B cell (primary cell): ENCODE results near the gene RASGRP3. TPM values are rescaled to one million over a fixed set of nuclear protein-coding genes. Genes with fewer than 3 reads are reported as not detected.

Experiments
- ATAC-seq: fragments of 200-7000 bp; cut with Tn5 transposase; one replicate; pipeline ENCODE4 v1.10.0; 2021; ENCODE audit warnings: low read depth, mild to moderate bottlenecking, moderate number of reproducible peaks, moderate library complexity
- CTCF ChIA-PET: fragments of 350-600 bp; sonication (Branson Sonifier 250); formaldehyde crosslinking; loops from one replicate; lab custom pipeline; 2021; ENCODE audit warnings: antibody characterized with exemption, inconsistent platforms; lab: Charles Lee
- POLR2A ChIA-PET: fragments of 350-600 bp; sonication (Branson Sonifier 250); formaldehyde crosslinking; loops from one replicate; lab custom pipeline; 2021; ENCODE audit warnings: antibody characterized with exemption; lab: Charles Lee
- DNase-seq: peaks from one replicate; pipeline ENCODE4 v3.0.0; 2013
- H2AFZ ChIP-seq: 2 replicates; pipeline ENCODE4 v1.6.1; 2012; ENCODE audit warnings: mild to moderate bottlenecking, low read depth, low read length; ENCODE audit not compliant: insufficient read depth, poor library complexity, severe bottlenecking
- H3K27ac ChIP-seq, 2 donors: 1 replicate in 1 of 2; 2 replicates in 1 of 2; pipeline ENCODE4 v1.5.1; 2012 to 2013; ENCODE audit warnings: low read length in 2 of 2, mild to moderate bottlenecking in 2 of 2, moderate library complexity in 1 of 2
- H3K27me3 ChIP-seq, 4 experiments: fragments of 200-600 bp in 1 of 4; sonication (generic) in 1 of 4; replicated peaks in 1 of 4; 1 replicate in 2 of 4; 2 replicates in 2 of 4; pipeline versions ENCODE4 v1.6.1 to v1.7.0; 2013 to 2016; ENCODE audit warnings: low read length in 3 of 4, mild to moderate bottlenecking in 2 of 4, mixed read lengths in 1 of 4, moderate library complexity in 1 of 4; ENCODE audit not compliant: insufficient read depth in 4 of 4, control insufficient read depth in 3 of 4; ENCODE audit errors: control extremely low read depth in 1 of 4
- H3K36me3 ChIP-seq, 2 experiments: replicated peaks in 1 of 2; 1 replicate in 1 of 2; 2 replicates in 1 of 2; pipeline versions ENCODE4 v1.6.1 to v1.7.1; 2013; ENCODE audit warnings: low read length in 1 of 2; ENCODE audit not compliant: insufficient read depth in 2 of 2, control insufficient read depth in 1 of 2; ENCODE audit errors: control extremely low read depth in 1 of 2, extremely low read depth in 1 of 2
- H3K4me1 ChIP-seq, 2 donors: fragments of 200-600 bp in 1 of 2; sonication (generic) in 1 of 2; 1 replicate in 1 of 2; 2 replicates in 1 of 2; pipeline versions ENCODE4 v1.5.1 to v1.6.1; 2013 to 2017; ENCODE audit warnings: low read length in 2 of 2; ENCODE audit not compliant: control insufficient read depth in 2 of 2, insufficient read depth in 2 of 2
- H3K4me2 ChIP-seq: replicated peaks from 2 replicates; pipeline ENCODE3; 2012; ENCODE audit warnings: mild to moderate bottlenecking, low read depth, low read length; ENCODE audit not compliant: poor library complexity, severe bottlenecking
- H3K4me3 ChIP-seq, 5 experiments: fragments of 200-600 bp in 1 of 5; sonication (generic) in 1 of 5; 1 replicate in 3 of 5; 2 replicates in 2 of 5; pipeline versions ENCODE4 v1.5.1 to v1.7.0; 2011 to 2016; ENCODE audit warnings: low read length in 4 of 5, mild to moderate bottlenecking in 4 of 5, low read depth in 2 of 5, control low read depth in 1 of 5, moderate library complexity in 1 of 5; ENCODE audit not compliant: insufficient read depth in 1 of 5; ENCODE audit errors: control extremely low read depth in 1 of 5, extremely low read depth in 1 of 5
- H3K79me2 ChIP-seq: fragments of 200-600 bp; sonication (generic); one replicate; pipeline ENCODE4 v1.6.0; 2016; ENCODE audit warnings: low read length; ENCODE audit not compliant: control insufficient read depth, insufficient read depth
- H3K9ac ChIP-seq: fragments of 200-600 bp; sonication (generic); 2 replicates; pipeline ENCODE4 v1.6.1; 2017; ENCODE audit warnings: mild to moderate bottlenecking, low read length, moderate library complexity
- H3K9me3 ChIP-seq, 3 donors: one replicate each; pipeline versions ENCODE4 v1.6.1 to v1.7.1; 2013; ENCODE audit warnings: low read length in 2 of 3; ENCODE audit not compliant: control insufficient read depth in 2 of 3, insufficient read depth in 1 of 3; ENCODE audit errors: control extremely low read depth in 1 of 3
- H4K20me1 ChIP-seq: 2 replicates; pipeline ENCODE4 v1.6.0; 2012; ENCODE audit warnings: mild to moderate bottlenecking, low read length; ENCODE audit not compliant: insufficient read depth, control insufficient read depth, poor library complexity, severe bottlenecking
- H3K27ac Mint-ChIP-seq: one replicate; pipeline ENCODE4 v1.8.0; 2021; ENCODE audit warnings: mixed read lengths
- H3K27me3 Mint-ChIP-seq: one replicate; pipeline ENCODE4 v1.8.0; 2021; ENCODE audit warnings: mixed read lengths
- H3K4me1 Mint-ChIP-seq: one replicate; pipeline ENCODE4 v1.8.0; 2021; ENCODE audit warnings: mixed read lengths
- H3K4me3 Mint-ChIP-seq: one replicate; pipeline ENCODE4 v1.8.0; 2021; ENCODE audit warnings: mixed read lengths
- H3K9me3 Mint-ChIP-seq: one replicate; pipeline ENCODE4 v1.8.0; 2022; ENCODE audit warnings: mixed read lengths; ENCODE audit not compliant: insufficient read depth
- EZH2 ChIP-seq: IDR thresholded peaks from 2 replicates; pipeline ENCODE4 v1.6.1; 2012; ENCODE audit warnings: borderline replicate concordance, low read depth, mild to moderate bottlenecking, moderate library complexity, low read length; ENCODE audit not compliant: insufficient read depth, poor library complexity, severe bottlenecking
- WGBS: methylation state at CpG from one replicate; pipeline ENCODE4 v1.1.5; 2013; ENCODE audit warnings: missing lambda C conversion rate; ENCODE audit not compliant: insufficient coverage; 5-methylcytosine and 5-hydroxymethylcytosine counted together
- intact Hi-C: fragments of 100-400 bp; cut with micrococcal nuclease; formaldehyde crosslinking; loops from one replicate; pipeline ENCODE4 v1.10.0; 2022
- polyA minus RNA-seq: library from RNA; depleted of rRNA, polyadenylated mRNA; stranded (reverse); fragments of >200 nt; gene quantifications from 2 replicates; pipeline ENCODE4 v1.2.3, GENCODE V29; 2012
- polyA plus RNA-seq: library from polyadenylated mRNA; depleted of rRNA; stranded (reverse); fragments of >200 nt; gene quantifications from 2 replicates; pipeline ENCODE4 v1.2.3, GENCODE V29; 2012
- total RNA-seq, 2 donors: library from RNA; stranded (reverse); fragments of 120-200 nt in 1 of 2; gene quantifications; 1 replicate in 1 of 2; 2 replicates in 1 of 2; pipeline versions ENCODE4 v1.2.3 to v1.2.4, GENCODE V29; 2013 to 2022
- TF ChIP-seq, protein P1 (sequence below): fragments of 200-600 bp; IDR thresholded peaks from one replicate; pipeline ENCODE4 v1.8.0; 2022; ENCODE audit warnings: antibody characterized with exemption, mild to moderate bottlenecking

RASGRP3 gene, protein sequence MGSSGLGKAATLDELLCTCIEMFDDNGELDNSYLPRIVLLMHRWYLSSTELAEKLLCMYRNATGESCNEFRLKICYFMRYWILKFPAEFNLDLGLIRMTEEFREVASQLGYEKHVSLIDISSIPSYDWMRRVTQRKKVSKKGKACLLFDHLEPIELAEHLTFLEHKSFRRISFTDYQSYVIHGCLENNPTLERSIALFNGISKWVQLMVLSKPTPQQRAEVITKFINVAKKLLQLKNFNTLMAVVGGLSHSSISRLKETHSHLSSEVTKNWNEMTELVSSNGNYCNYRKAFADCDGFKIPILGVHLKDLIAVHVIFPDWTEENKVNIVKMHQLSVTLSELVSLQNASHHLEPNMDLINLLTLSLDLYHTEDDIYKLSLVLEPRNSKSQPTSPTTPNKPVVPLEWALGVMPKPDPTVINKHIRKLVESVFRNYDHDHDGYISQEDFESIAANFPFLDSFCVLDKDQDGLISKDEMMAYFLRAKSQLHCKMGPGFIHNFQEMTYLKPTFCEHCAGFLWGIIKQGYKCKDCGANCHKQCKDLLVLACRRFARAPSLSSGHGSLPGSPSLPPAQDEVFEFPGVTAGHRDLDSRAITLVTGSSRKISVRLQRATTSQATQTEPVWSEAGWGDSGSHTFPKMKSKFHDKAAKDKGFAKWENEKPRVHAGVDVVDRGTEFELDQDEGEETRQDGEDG
- total RNA-seq (67.5 and 70.7 TPM in 2 replicates), polyA plus RNA-seq (107 and 241 TPM in 2 replicates), polyA minus RNA-seq (165 and 265 TPM in 2 replicates)
- 173 TPM for total RNA-seq (2013)

DNA sequence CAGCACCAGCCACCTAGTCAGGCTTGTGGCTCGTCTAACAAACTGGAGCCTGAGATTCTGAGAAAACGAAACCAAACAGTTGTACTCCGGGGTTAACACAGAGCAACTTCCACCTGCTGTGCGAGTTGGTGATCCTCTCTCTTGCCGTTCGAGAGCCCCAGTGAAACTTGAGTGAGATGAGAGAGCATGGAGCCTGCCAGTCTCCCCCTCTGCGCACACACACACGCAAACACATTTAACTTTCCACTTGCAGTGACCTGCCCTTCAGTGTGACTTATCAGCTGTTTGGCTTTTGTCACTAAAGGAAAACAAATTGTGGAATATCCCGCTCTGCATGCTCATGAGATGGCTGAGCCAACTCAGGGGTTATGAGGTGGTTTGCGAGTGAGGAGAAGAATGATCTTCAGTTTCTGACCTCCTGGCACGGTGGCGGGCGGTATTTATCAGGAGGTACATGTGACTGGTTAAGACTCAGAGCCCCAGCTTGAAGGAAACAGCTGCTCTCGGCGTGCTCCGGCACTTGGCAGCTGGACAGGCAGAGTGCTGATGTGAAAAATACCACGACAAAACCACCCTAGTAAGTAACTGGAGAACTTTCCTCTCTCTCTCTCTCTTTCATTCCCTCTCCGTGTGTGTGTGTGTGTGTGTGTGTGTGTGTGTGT lies at the start of gene RASGRP3:
Gene RASGRP3, plus strand, starts transcription at position 519 of the 662 bp plus-strand sequence. CDS start 38,488 bp downstream, outside the sequence.
- peaks cover 48% of the 10 kb centered on the region for H3K4me1 Mint-ChIP-seq
- Histone ChIP-seq H3K4me2 (peak within 1 kb of the TSS; percentile 77), H3K9ac (peak within 1 kb of the TSS; percentile 94), H3K27ac (peak within 1 kb of the TSS; percentile 92 to 97), H3K27me3 (no peaks in the 10 kb centered on the region), H3K9me3 (no peaks in the 10 kb centered on the region), H3K4me1 (peaks cover 37 to 40% of the 10 kb centered on the region in 2 donors), H3K4me3 (peak within 1 kb of the TSS; percentile 68 to 98 (median 83)), H4K20me1 (no peaks in the 10 kb centered on the region), H3K36me3 (no peaks in the 10 kb centered on the region), H3K79me2 (peaks cover 52% of the 10 kb centered on the region), H2AFZ (peak within 1 kb of the TSS; percentile 82)
- intact Hi-C loops = loop anchor here (1.0 to 5.0 kb wide), 6 partner anchors 8 to 1414 kb away; partner anchors contain the start of genes BIRC6, SPAST and TTC27
- peak within 1 kb of the TSS; percentile 98 for H3K27ac Mint-ChIP-seq
- DNase-seq (peak; percentile 90), ATAC-seq (peak; percentile 56)
- POLR2A ChIA-PET = interaction anchor here (0.6 to 2.8 kb wide), 10 partner anchors 14 to 849 kb away, joined by 3 to 23 read pairs (median 4); partner anchors contain the start of genes FAM98A and TTC27
- CTCF ChIA-PET = interaction anchor here (0.7 to 5.7 kb wide), 33 partner anchors 8 to 924 kb away, joined by 3 to 78 read pairs (median 6); partner anchors contain the start of genes FAM98A and TTC27
- H3K9me3 Mint-ChIP-seq = no peaks in the 10 kb centered on the region
- peak within 1 kb of the TSS; percentile 95 for H3K4me3 Mint-ChIP-seq
- H3K27me3 Mint-ChIP-seq = no peaks in the 10 kb centered on the region
- TF ChIP-seq EZH2 = no peak
- TF ChIP-seq, protein P1, sequence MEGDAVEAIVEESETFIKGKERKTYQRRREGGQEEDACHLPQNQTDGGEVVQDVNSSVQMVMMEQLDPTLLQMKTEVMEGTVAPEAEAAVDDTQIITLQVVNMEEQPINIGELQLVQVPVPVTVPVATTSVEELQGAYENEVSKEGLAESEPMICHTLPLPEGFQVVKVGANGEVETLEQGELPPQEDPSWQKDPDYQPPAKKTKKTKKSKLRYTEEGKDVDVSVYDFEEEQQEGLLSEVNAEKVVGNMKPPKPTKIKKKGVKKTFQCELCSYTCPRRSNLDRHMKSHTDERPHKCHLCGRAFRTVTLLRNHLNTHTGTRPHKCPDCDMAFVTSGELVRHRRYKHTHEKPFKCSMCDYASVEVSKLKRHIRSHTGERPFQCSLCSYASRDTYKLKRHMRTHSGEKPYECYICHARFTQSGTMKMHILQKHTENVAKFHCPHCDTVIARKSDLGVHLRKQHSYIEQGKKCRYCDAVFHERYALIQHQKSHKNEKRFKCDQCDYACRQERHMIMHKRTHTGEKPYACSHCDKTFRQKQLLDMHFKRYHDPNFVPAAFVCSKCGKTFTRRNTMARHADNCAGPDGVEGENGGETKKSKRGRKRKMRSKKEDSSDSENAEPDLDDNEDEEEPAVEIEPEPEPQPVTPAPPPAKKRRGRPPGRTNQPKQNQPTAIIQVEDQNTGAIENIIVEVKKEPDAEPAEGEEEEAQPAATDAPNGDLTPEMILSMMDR = no peak
- 0% methylated on average over 12 of the region's 18 CpGs for WGBS
